Measurements from ENCODE around the gene PLBD1.

The PLBD1 gene, protein sequence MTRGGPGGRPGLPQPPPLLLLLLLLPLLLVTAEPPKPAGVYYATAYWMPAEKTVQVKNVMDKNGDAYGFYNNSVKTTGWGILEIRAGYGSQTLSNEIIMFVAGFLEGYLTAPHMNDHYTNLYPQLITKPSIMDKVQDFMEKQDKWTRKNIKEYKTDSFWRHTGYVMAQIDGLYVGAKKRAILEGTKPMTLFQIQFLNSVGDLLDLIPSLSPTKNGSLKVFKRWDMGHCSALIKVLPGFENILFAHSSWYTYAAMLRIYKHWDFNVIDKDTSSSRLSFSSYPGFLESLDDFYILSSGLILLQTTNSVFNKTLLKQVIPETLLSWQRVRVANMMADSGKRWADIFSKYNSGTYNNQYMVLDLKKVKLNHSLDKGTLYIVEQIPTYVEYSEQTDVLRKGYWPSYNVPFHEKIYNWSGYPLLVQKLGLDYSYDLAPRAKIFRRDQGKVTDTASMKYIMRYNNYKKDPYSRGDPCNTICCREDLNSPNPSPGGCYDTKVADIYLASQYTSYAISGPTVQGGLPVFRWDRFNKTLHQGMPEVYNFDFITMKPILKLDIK

DNA sequence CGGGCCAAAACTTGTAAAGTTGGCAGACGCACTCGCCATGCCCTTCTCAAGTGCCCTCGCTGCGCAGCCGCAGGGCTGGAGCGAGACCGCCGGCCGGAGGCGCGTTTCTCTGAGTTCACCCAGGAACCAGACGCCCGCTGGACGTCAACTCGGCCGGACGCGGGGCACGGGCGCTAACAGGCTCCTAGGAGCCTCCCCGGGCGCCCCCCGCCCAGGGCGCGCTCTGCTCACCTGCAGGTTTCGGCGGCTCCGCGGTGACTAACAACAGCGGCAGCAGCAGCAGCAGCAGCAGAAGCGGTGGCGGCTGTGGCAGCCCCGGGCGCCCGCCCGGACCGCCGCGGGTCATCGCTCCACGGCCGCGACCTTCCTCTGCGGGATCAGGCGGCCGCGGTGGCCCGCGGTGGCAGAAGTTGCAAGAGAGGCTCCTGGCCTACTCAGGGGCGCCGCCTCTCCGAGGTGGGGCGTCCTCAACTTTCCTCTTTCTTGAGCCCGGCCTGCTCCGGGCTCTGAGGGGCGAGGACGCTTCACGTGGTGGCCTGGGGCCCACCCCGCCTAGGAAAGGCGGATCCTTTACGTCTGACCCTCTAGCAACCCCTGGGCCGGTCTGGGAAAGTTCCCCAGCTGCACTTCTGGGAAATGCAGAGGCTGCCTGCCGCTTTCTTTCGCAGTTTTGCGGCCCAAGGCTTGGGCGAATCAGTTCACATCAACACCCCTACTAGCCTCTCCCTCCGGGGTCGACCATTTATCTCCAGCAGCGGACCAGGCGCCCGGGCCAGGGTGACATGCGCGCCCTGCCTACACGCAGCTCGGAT is at the start of gene PLBD1:
Gene PLBD1, minus strand, starts transcription at position 533 of the 812 bp plus-strand sequence. Its CDS starts 187 bp downstream, at position 346.
- no peak for DNase-seq (ENCODE audit: low read depth in 2 of 3, low spot score in 2 of 3)

GRCh38 chr12:14614704-14615121 is 47.0 kb upstream of the PLBD1 start:
- DNase-seq (ENCODE audit: low read depth in 2 of 3, low spot score in 2 of 3) = no peak

- DNase-seq (ENCODE audit: low read depth in 2 of 3, low spot score in 2 of 3) = no peak
Measured at GRCh38 chr12:14613718-14614117, 46.0 kb upstream of the PLBD1 start.

- no peak for DNase-seq (ENCODE audit: low read depth in 2 of 3, low spot score in 2 of 3)
Measured at GRCh38 chr12:14612898-14613445, 45.3 kb upstream of the PLBD1 start.

DNA sequence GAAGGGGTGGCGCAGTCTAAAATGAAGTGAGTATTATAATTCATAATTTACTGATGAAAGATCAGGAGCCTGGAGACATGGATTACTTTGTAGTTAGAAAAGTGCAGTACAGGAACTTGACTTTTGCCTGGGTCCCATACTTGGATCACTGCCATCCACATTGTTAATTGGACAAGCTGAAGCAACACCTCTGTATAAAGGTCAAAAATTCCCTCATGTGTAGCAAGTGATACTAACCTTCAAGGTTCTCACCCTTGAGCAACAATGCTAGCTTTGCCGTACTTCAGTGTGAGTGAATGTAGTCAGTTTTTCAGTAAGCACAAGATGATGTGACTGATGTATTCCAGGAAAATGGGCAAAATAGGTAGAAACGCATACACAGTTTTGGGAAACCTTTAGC is 44.6 kb upstream of the PLBD1 start:
- DNase-seq (ENCODE audit: low read depth in 2 of 3, low spot score in 2 of 3) = no peak

- no peak for DNase-seq (ENCODE audit: low read depth in 2 of 3, low spot score in 2 of 3)
Measured at GRCh38 chr12:14611640-14612203, 44.0 kb upstream of the PLBD1 start.

DNA sequence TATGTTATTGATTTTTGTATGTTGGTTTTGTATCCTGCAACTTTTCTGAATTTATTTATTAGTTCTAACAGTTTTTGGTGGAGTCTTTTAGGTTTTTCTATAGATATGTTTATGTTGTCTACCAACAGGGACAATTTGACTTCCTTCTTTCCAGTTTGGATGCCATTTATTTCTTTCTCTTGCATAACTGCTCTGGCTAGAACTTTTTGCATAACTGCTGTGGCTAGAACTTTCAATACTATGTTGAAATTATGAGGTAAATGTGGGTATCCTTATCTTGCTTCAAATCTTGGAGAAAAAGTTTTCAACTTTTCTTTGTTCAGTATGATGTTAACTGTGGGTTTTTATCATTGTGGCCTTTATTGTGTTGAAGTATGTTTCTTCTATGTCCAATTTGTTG is 39.9 kb upstream of the PLBD1 start:
- DNase-seq (ENCODE audit: low read depth in 2 of 3, low spot score in 2 of 3) = no peak

DNA sequence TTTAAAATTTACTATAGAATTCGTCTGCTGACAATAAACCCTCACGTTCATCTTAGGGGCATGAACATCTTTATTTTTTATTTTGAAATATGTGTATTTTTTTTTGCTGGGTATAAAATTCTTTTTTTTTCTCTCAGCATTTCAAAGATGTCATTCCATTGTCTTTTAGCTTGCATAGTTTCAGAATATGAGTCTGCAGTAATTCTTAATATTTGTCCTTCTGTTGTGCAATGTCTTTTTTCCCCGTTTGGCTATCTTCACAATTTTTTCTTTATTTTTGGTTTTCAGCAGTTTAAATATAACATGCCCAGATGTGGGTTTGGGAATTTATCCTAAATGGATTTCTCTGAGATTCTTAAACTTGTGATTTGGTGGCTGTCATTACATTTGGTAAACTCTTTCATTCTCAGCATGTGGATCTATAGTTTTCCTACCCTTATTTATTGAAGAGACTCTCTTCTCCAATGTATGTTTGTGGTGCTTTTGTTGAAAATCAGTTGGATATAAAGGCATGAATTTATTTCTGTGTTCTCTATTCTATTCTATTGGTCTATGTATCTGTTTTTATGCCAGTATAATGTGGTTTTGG is 37.8 kb upstream of the PLBD1 start:
- no peak for DNase-seq (ENCODE audit: low read depth in 2 of 3, low spot score in 2 of 3)

GRCh38 chr12:14601692-14602478 is 34.2 kb upstream of the PLBD1 start:
- DNase-seq (ENCODE audit: low read depth in 2 of 3, low spot score in 2 of 3) = no peak

GRCh38 chr12:14597480-14597879 is 29.8 kb upstream of the PLBD1 start:
- no peak for DNase-seq (ENCODE audit: low read depth in 2 of 3, low spot score in 2 of 3)

- DNase-seq (ENCODE audit: low read depth in 2 of 3, low spot score in 2 of 3) = no peak
Measured at GRCh38 chr12:14591719-14592118, 24.0 kb upstream of the PLBD1 start.

GRCh38 chr12:14589169-14590004 is 21.7 kb upstream of the PLBD1 start:
- no peak for DNase-seq (ENCODE audit: low read depth in 2 of 3, low spot score in 2 of 3)

- no peak for DNase-seq (ENCODE audit: low read depth in 2 of 3, low spot score in 2 of 3)
Measured at GRCh38 chr12:14588571-14588970, 20.9 kb upstream of the PLBD1 start.

GRCh38 chr12:14578646-14579045 is 11.0 kb upstream of the PLBD1 start:
- DNase-seq (ENCODE audit: low read depth in 2 of 3, low spot score in 2 of 3) = no peak

DNA sequence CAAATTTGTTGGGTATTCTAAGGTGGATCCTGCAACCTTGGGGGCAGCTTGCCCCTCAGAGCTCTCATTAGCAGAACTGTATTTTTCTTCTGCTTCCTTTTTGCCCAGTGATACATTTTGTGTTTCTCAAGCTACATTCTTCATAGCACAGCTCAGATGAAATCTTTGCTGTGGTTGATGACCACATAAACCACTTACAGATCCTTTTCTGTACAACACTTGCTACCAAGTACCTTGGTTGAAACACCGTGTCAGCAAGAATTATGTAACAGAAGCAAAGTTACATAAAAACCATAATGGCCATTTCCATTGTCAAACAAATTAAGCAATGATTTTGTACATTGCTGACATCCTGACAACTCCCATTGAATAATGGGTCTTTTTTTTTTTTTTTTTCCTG is 9.7 kb upstream of the PLBD1 start:
- no peak for DNase-seq (ENCODE audit: low read depth in 2 of 3, low spot score in 2 of 3)

DNA sequence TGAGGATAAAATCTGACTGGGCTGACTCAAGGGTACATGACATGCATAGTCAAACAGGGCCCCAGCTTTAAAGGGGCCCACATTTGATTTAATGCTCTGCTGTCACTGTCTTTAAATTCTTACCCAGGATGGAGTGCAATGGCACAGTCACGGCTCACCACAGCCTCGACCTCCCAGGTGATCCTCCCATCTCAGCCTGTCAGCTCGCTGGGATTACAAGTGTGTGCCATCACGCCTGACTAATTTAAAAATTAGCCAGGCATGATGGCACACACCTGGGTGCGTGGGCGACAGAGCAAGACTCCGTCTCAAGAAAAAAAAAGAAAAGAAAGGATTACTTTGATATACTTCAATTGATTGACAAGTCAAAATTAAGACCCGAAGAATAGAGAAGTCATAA is 9.2 kb upstream of the PLBD1 start:
- DNase-seq (ENCODE audit: low read depth in 2 of 3, low spot score in 2 of 3) = no peak

DNA sequence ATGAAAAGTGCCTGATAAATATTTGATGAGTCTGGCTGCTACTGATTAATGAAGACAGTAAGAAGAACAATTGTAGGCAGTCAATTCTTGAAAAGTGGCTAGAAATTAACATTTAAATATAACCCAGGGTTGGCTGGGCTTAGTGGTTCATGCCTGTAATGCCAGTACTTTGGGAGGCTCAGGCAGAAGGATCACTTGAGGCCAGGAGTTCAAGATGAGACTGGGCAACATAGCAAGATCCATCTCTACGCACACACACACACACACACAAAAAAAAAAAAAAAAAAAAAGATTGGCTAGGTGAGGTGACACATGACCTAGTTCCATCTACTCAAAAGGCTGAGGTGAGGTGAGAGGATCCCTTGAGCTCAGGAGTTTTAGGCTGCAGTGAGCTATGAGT is 7.9 kb upstream of the PLBD1 start:
- DNase-seq (ENCODE audit: low read depth in 2 of 3, low spot score in 2 of 3) = no peak

- no peak for DNase-seq (ENCODE audit: low read depth in 2 of 3, low spot score in 2 of 3)
Measured at GRCh38 chr12:14573118-14573517, 5.4 kb upstream of the PLBD1 start.

- DNase-seq (ENCODE audit: low read depth in 2 of 3, low spot score in 2 of 3) = no peak
Measured at GRCh38 chr12:14572401-14572800, 4.7 kb upstream of the PLBD1 start.
